GM12873 (cell line): ENCODE measurements around the gene PAIP1.

Source experiments
- TF ChIP-seq, protein P1 (sequence below): IDR thresholded peaks from 2 replicates; pipeline ENCODE4 v1.5.1; 2012; ENCODE audit warnings: low read depth, mild to moderate bottlenecking, moderate library complexity, low read length, control low read depth; ENCODE audit not compliant: insufficient read depth; ENCODE audit errors: missing control alignments

PAIP1 gene

GRCh38 chr5:43592363-43592762 lies 35.5 kb upstream of the PAIP1 start:
- TF ChIP-seq, protein P1, sequence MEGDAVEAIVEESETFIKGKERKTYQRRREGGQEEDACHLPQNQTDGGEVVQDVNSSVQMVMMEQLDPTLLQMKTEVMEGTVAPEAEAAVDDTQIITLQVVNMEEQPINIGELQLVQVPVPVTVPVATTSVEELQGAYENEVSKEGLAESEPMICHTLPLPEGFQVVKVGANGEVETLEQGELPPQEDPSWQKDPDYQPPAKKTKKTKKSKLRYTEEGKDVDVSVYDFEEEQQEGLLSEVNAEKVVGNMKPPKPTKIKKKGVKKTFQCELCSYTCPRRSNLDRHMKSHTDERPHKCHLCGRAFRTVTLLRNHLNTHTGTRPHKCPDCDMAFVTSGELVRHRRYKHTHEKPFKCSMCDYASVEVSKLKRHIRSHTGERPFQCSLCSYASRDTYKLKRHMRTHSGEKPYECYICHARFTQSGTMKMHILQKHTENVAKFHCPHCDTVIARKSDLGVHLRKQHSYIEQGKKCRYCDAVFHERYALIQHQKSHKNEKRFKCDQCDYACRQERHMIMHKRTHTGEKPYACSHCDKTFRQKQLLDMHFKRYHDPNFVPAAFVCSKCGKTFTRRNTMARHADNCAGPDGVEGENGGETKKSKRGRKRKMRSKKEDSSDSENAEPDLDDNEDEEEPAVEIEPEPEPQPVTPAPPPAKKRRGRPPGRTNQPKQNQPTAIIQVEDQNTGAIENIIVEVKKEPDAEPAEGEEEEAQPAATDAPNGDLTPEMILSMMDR = no peak

DNA sequence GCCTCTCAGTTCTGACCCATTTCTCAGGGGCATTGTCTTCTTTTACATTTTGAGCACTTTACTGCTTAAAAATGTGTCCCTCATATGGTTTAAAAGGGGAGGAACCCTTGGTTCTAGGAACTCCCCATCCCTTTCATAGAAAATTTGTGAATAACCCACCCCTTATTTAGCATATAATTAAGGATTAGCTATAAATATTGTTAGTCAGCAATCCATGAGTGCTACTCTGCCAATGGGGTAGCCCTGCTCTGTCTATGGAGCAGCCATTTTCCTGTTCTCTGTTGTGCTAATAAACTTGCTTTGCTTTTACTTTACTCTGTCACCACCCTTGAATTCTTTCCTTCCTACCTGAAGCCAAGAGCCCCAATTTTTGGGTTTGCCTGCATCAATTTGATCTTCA lies 33.8 kb upstream of the PAIP1 start:
- TF ChIP-seq, protein P1 = no peak

DNA sequence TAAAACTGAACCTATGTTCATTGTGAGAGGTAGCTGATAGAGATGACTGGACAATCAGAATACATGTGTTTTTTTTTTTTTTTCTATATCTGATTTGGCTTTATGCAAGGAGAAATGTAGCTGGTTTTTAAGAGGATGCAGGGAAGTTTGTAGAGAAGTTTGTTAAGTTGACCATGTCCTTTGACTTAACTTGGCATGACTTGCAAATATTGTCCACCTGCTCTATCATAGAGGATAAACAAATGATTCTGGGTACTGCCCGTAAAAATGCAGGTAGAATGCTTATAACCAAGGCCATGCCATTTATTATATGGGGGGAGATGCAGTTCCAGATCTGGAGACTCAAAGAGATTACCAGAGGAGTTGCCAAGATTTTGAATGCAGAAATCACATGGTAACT lies 32.4 kb upstream of the PAIP1 start:
- TF ChIP-seq, protein P1 = no peak

GRCh38 chr5:43588842-43589241 lies 32.0 kb upstream of the PAIP1 start:
- TF ChIP-seq, protein P1 = no peak

DNA sequence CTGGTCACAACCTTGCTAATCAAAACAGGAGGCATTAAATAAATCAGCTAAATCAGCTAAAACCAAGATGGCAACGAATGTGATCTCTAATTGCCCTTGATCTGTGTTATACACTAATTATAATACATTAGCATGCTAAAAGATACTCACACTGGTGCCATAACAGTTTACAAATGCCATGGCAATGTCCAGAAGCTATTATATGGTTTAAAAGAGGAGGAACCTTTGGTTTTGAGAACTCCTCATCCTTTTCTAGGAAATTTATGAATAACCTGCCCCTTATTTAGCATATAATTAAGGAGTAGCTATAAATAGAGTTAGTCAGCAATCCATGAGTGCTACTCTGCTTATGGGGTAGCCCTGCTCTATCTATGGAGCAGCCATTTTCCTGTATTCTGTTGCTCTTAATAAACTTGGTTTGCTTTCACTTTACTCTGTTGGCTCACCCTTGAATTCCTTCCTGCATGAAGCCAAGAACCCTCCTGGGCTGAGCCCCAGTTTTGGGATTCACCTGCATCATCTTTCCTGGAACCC lies 27.4 kb upstream of the PAIP1 start:
- TF ChIP-seq, protein P1 = no peak

DNA sequence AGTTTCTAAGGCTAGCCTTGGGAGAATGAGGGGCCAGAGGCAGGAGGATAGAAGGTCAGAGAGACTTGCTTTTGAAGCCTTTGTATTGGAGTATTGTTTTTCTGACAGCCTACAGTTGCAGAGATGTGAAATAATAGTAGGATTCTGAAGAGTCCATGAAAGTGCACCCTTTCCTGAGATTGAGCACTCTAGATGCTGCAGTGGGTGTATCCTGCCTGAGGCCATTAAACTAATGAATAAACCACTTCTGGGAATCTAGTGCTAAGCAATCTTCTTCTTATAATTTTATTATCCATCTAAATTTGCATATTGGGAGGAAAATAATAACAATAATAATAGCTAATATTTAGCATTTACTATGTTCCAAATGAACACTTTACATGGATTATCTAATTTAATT lies 26.8 kb upstream of the PAIP1 start:
- TF ChIP-seq, protein P1 = no peak

DNA sequence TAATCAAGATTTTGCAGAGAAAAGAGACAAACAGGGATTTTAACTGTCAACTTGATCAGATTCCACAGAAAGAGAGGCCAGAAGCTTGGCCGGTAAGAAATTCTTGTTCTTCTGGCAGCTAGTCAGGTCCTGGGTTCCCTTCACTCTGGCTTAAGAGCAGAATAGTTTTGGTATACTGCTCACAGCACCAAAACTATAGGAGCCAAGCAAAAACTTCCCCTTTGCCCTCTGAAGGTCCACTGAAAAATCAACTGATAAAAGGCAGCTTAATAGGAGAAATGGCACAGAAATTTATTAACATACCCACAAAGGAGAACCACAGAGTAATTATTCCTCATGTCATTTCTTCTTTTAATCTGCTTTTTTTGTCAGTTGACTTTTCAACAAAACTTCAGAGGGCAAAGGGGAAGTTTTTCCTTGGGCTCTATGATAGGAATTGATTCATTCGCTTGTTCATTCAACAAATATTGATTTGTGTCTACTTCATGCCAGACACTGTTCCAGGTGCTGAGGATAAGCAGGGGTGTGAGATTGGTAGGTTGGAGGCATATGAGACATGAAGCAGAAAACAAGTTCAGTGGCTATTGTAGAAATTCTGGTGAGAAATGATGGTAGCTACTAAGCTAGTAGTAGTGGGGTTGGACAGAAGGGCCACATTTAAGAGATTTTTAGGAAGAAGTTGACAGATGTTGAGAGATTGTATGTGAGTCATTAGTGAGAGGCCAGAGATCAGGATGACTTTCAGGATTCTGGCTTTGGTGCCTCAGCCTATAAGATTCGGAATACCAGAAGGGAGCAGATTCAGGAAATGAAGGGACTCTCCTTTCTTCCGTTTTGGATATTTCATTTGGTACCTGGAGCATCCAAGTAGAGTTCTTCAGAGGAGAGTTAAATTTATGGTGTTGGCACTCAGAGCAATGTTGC lies 25.5 kb upstream of the PAIP1 start:
- TF ChIP-seq, protein P1 = no peak
